ENCODE measurements around the gene DLL4. TPM values are rescaled to one million over a fixed set of nuclear protein-coding genes. Genes with fewer than 3 reads are reported as not detected.

Gene DLL4
- total and polyA plus RNA-seq, 7 donors, result 4.0 to 13.1 (median 7.2) TPM

DNA sequence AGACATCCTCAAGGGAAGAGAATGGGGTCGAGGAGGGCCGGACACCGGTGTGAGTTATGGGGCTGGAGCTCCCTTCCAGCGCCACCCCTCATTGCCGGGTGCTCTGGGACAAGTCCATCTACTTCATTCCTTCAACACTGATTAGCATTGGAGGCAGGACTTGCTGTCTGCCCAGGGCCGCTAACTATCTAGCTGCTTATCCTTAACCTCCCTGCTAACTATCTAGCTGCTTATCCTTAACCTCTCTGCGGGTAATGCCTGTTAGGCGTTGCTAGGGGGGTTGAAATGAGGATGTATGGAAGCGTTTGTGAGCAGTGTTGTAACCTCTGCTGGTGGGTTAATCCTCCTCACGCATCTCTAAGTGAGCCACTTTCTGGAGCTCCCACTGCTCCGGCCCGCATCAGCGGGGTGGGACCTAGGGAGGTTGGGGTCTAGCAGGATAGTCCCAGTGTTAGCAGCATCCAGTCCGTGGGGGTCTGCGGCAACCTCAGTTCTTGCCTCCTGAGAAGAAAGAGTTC is 13.3 kb downstream of the DLL4 start:
- DNase-seq, result no peak
- Histone ChIP-seq H3K27me3 (ENCODE audit: insufficient read depth in 3 of 3, low read length in 2 of 3) (no peaks in the 10 kb centered on the region), H3K4me1 (peaks cover 25% of the 10 kb centered on the region), H3K4me3 (peak overlapping the region; percentile 71), H3K36me3 (ENCODE audit: insufficient read depth in 1 of 2, low read depth in 1 of 2) (no peaks in the 10 kb centered on the region), H3K27ac (peak overlapping the region; percentile 73), H3K9me3 (no peaks in the 10 kb centered on the region)
- intact Hi-C loops (cut with DNase I), result loop anchor here (2.0 to 5.0 kb wide), 3 partner anchors 35 to 75 kb away; no protein-coding TSS in a partner anchor
- TF ChIP-seq, protein P1, sequence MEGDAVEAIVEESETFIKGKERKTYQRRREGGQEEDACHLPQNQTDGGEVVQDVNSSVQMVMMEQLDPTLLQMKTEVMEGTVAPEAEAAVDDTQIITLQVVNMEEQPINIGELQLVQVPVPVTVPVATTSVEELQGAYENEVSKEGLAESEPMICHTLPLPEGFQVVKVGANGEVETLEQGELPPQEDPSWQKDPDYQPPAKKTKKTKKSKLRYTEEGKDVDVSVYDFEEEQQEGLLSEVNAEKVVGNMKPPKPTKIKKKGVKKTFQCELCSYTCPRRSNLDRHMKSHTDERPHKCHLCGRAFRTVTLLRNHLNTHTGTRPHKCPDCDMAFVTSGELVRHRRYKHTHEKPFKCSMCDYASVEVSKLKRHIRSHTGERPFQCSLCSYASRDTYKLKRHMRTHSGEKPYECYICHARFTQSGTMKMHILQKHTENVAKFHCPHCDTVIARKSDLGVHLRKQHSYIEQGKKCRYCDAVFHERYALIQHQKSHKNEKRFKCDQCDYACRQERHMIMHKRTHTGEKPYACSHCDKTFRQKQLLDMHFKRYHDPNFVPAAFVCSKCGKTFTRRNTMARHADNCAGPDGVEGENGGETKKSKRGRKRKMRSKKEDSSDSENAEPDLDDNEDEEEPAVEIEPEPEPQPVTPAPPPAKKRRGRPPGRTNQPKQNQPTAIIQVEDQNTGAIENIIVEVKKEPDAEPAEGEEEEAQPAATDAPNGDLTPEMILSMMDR (IDR thresholded peaks at IDR 0.05), result no peak
- no peak for ATAC-seq
- WGBS, 3 donors, result 42 to 50% (median 46%) methylated on average over 15 of the region's 15 CpGs

DNA sequence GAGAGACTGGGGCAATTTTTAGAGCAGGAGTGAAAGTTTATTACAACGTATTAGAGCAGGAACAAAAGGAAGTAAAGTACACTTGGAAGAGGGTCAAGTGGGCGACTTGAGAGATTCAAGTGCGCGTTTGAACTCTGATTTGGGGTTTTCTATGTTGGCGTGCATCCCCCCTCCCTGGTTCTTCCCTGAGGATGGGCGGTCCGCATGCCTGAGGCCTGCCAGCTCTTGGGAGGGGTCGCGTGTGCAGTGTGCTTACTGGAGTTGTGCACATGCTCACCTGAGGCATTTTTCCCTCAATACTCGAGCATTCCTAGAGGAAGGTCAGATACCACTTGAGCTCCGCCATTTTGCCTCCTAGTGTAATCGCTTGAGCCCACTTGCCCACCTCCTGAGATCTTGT is 13.7 kb downstream of the DLL4 start:
- intact Hi-C loops (cut with DNase I), result loop anchor here (2.0 to 5.0 kb wide), 3 partner anchors 36 to 74 kb away; no protein-coding TSS in a partner anchor
- WGBS, 3 donors, result 83 to 87% (median 85%) methylated on average over 12 of the region's 12 CpGs
- Histone ChIP-seq H3K9me3 (no peaks in the 10 kb centered on the region), H3K27ac (no peak overlapping the region), H3K36me3 (ENCODE audit: insufficient read depth in 1 of 2, low read depth in 1 of 2) (no peaks in the 10 kb centered on the region), H3K27me3 (ENCODE audit: insufficient read depth in 3 of 3, low read length in 2 of 3) (no peaks in the 10 kb centered on the region), H3K4me3 (peak overlapping the region; percentile 71), H3K4me1 (peaks cover 20% of the 10 kb centered on the region)
- TF ChIP-seq, protein P1 (IDR thresholded peaks at IDR 0.05), result no peak
- ATAC-seq (no peak), DNase-seq (peak in 1 of 2 donors; percentile 52)

DNA sequence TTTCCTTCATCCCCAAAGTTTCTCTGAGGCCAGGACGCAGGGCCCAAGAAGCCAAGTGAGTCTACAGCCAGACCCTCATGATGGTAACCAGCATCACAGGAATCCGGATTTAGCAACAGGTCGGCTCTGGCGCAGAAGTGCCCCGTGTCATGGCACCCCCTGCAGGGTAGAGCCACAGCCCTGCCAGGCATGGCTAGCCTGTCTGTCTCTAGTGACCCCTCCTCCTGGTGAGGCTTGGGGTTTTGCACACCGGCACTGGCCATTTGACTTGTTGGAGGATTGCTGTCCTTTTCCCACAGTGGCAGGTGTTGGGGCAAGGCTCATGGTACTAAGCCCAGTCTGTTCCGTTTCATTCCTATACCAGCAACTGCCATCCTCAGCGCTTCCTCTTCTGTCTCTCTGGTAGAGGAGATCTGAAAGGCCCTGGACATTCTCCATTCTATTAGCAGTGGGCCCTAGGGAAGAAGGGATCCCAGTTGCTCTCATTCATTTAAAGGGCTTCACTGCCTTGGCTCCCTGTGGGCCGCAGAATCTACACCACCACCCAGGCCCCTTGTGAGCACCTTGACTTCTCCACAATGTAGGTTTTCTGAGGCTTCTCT is 14.7 kb downstream of the DLL4 start:
- DNase-seq, result peak in 1 of 2 donors; percentile 13
- 82 to 95% (median 83%) methylated on average over 9 of the region's 9 CpGs for WGBS, 3 donors
- H3K4me1 ChIP-seq, result peaks cover 16% of the 10 kb centered on the region

DNA sequence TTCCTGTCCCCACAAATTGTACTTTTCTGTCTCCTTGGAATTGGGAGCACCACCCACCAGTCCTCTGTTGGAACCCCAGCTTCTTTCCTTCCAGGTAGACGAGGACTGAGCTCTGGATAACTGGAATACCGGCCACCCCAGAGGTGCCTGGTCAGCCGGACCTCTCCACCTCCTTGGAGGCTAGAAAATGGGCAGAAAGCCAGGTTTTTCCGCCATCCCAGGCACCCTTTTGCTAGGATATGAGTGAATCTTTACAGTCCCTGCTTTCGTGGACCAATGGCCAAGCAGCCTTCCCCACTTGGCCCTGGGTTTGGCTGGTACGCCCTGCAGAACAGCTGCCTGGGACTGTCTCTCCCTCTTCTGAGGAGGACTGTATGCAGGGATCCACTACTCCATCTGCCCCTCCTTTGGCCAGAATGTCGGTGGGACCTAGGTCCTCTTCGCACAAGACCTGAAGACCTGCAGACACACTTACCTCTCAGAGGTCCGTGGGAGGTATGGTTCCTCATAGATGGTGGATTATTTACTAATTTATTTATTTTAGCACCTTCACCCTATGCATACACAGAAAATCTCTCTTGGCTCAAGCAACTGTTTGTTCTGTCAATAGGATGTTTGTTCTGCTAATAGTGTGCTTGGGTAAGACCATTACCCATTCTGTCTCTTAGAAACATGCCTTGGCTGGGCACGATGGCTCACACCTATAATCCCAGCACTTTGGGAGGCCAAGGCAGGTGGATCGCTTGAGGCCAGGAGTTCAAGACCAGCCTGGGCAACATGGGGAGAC is 15.6 kb downstream of the DLL4 start:
- intact Hi-C loops (cut with DNase I), result loop anchor here in 1 of 2 donors (5.0 kb wide), 2 partner anchors 37 to 73 kb away; no protein-coding TSS in a partner anchor
- WGBS, 3 donors, result 81 to 86% (median 83%) methylated on average over 11 of the region's 11 CpGs
- Histone ChIP-seq H3K4me3 (no peak overlapping the region), H3K9me3 (no peaks in the 10 kb centered on the region), H3K4me1 (peaks cover 22% of the 10 kb centered on the region), H3K27ac (no peak overlapping the region), H3K36me3 (ENCODE audit: insufficient read depth in 1 of 2, low read depth in 1 of 2) (no peaks in the 10 kb centered on the region), H3K27me3 (ENCODE audit: insufficient read depth in 3 of 3, low read length in 2 of 3) (no peaks in the 10 kb centered on the region)
- DNase-seq (peak in 1 of 2 donors; percentile 29), ATAC-seq (no peak)
- TF ChIP-seq, protein P1 (IDR thresholded peaks at IDR 0.05), result no peak

More for the DNA sequence above, 14.7 kb downstream of the DLL4 start:
- TF ChIP-seq, protein P1 (IDR thresholded peaks at IDR 0.05), result no peak
- no peaks in the 10 kb centered on the region for H3K36me3 ChIP-seq (ENCODE audit: insufficient read depth in 1 of 2, low read depth in 1 of 2)
- no peaks in the 10 kb centered on the region for H3K27me3 ChIP-seq (ENCODE audit: insufficient read depth in 3 of 3, low read length in 2 of 3)
- no peak overlapping the region for H3K27ac ChIP-seq
- H3K9me3 ChIP-seq, result no peaks in the 10 kb centered on the region
- ATAC-seq, result no peak
- intact Hi-C loops (cut with DNase I), result loop anchor here (2.0 to 5.0 kb wide), 3 partner anchors 37 to 73 kb away; no protein-coding TSS in a partner anchor
- no peak overlapping the region for H3K4me3 ChIP-seq
